Measurements from ENCODE around the gene NR6A1.

NR6A1 gene

DNA sequence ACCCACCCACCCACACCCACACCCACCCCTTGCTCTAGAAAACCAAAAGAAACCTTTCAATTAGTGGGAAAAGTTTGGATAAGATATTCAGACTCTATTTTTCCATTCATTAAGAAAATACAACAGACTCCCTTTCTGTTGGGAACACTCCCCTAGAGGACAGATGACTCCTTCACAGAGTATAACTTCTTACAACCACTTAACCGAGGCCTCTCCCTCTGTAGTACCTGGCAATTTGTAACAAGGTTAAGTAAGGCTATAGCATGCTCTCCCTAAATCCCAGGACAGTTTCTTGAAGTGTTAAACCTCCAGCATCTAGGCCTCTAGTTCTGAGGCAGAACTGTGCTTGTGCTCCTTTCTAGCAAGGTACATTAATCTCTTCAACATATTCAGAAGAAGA, 188.0 kb downstream of the NR6A1 start:
- ATAC-seq, result no peak
- TF ChIP-seq SNAI2 (CRISPR knock-in tag; IDR thresholded peaks at IDR 0.05) (no peak), ZNF565 (CRISPR knock-in tag; conservative IDR thresholded peaks at IDR 0.05; ENCODE audit: low read depth) (no peak), ISL1 (CRISPR knock-in tag; IDR thresholded peaks at IDR 0.05) (no peak), ESRRG (CRISPR knock-in tag; IDR thresholded peaks at IDR 0.05) (no peak)
- TF ChIP-seq, protein P1, sequence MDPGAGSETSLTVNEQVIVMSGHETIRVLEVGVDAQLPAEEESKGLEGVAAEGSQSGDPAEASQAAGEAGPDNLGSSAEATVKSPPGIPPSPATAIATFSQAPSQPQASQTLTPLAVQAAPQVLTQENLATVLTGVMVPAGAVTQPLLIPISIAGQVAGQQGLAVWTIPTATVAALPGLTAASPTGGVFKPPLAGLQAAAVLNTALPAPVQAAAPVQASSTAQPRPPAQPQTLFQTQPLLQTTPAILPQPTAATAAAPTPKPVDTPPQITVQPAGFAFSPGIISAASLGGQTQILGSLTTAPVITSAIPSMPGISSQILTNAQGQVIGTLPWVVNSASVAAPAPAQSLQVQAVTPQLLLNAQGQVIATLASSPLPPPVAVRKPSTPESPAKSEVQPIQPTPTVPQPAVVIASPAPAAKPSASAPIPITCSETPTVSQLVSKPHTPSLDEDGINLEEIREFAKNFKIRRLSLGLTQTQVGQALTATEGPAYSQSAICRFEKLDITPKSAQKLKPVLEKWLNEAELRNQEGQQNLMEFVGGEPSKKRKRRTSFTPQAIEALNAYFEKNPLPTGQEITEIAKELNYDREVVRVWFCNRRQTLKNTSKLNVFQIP (CRISPR knock-in tag; IDR thresholded peaks at IDR 0.05; ENCODE audit: borderline replicate concordance, low read depth), result no peak
- TF ChIP-seq, protein P2, sequence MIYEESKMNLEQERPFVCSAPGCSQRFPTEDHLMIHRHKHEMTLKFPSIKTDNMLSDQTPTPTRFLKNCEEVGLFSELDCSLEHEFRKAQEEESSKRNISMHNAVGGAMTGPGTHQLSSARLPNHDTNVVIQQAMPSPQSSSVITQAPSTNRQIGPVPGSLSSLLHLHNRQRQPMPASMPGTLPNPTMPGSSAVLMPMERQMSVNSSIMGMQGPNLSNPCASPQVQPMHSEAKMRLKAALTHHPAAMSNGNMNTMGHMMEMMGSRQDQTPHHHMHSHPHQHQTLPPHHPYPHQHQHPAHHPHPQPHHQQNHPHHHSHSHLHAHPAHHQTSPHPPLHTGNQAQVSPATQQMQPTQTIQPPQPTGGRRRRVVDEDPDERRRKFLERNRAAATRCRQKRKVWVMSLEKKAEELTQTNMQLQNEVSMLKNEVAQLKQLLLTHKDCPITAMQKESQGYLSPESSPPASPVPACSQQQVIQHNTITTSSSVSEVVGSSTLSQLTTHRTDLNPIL (CRISPR knock-in tag; IDR thresholded peaks at IDR 0.05; ENCODE audit: low read depth), result no peak

DNA sequence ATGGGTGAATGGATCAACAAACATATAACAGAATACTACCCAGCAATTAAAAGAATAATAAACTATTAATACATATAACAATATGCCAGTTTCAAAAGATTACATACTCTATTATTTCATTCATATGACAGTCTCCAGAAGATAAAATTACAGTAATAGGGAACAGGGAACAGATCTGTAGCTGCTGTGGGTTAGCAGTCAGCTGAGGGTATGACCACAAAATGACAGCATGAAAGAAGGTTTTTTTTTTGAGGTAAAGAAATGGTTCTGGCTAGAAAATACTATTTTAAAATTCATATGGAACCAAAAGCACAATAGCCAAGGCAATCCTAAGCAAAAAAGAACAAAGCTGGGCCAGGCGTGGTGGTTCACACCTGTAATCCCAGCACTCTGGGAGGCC, 190.9 kb downstream of the NR6A1 start:
- TF ChIP-seq BACH2 (CRISPR knock-in tag; IDR thresholded peaks at IDR 0.05; ENCODE audit: borderline replicate concordance) (no peak), ZC3H10 (CRISPR knock-in tag; IDR thresholded peaks at IDR 0.05) (no peak), ZFP3 (CRISPR knock-in tag; IDR thresholded peaks at IDR 0.05) (no peak), CSDC2 (CRISPR knock-in tag; IDR thresholded peaks at IDR 0.05) (no peak), ARNTL (CRISPR knock-in tag; IDR thresholded peaks at IDR 0.05; ENCODE audit: borderline replicate concordance, low read depth) (no peak), ZFP30 (CRISPR knock-in tag; IDR thresholded peaks at IDR 0.05) (no peak), CSRNP3 (CRISPR knock-in tag; IDR thresholded peaks at IDR 0.05) (no peak), TOX (CRISPR knock-in tag; IDR thresholded peaks at IDR 0.05; ENCODE audit: borderline replicate concordance) (no peak), ZNF565 (CRISPR knock-in tag; conservative IDR thresholded peaks at IDR 0.05; ENCODE audit: low read depth) (no peak), TCF4 (CRISPR knock-in tag; IDR thresholded peaks at IDR 0.05; ENCODE audit: borderline replicate concordance) (no peak), ISL1 (CRISPR knock-in tag; IDR thresholded peaks at IDR 0.05) (no peak), PPARA (CRISPR knock-in tag; IDR thresholded peaks at IDR 0.05; ENCODE audit: borderline replicate concordance) (no peak), ZNF70 (CRISPR knock-in tag; IDR thresholded peaks at IDR 0.05) (no peak), ZNF8 (CRISPR knock-in tag; IDR thresholded peaks at IDR 0.05) (no peak)
- TF ChIP-seq, protein P1 (CRISPR knock-in tag; IDR thresholded peaks at IDR 0.05; ENCODE audit: borderline replicate concordance, low read depth), result no peak
- TF ChIP-seq, protein P2 (CRISPR knock-in tag; IDR thresholded peaks at IDR 0.05; ENCODE audit: low read depth), result no peak
- no peak for ATAC-seq

GRCh38 chr9:124576751-124577150, 194.4 kb downstream of the NR6A1 start:
- ATAC-seq, result no peak
- no peak for TF ChIP-seq CSDC2 (CRISPR knock-in tag; IDR thresholded peaks at IDR 0.05)
- TF ChIP-seq BACH2 (CRISPR knock-in tag; IDR thresholded peaks at IDR 0.05; ENCODE audit: borderline replicate concordance), result no peak
- no peak for TF ChIP-seq SNAI2 (CRISPR knock-in tag; IDR thresholded peaks at IDR 0.05)
- no peak for TF ChIP-seq ZNF70 (CRISPR knock-in tag; IDR thresholded peaks at IDR 0.05)
- TF ChIP-seq OSR1 (CRISPR knock-in tag; IDR thresholded peaks at IDR 0.05), result no peak
- no peak for TF ChIP-seq RARB (CRISPR knock-in tag; IDR thresholded peaks at IDR 0.05)
- TF ChIP-seq, protein P3, sequence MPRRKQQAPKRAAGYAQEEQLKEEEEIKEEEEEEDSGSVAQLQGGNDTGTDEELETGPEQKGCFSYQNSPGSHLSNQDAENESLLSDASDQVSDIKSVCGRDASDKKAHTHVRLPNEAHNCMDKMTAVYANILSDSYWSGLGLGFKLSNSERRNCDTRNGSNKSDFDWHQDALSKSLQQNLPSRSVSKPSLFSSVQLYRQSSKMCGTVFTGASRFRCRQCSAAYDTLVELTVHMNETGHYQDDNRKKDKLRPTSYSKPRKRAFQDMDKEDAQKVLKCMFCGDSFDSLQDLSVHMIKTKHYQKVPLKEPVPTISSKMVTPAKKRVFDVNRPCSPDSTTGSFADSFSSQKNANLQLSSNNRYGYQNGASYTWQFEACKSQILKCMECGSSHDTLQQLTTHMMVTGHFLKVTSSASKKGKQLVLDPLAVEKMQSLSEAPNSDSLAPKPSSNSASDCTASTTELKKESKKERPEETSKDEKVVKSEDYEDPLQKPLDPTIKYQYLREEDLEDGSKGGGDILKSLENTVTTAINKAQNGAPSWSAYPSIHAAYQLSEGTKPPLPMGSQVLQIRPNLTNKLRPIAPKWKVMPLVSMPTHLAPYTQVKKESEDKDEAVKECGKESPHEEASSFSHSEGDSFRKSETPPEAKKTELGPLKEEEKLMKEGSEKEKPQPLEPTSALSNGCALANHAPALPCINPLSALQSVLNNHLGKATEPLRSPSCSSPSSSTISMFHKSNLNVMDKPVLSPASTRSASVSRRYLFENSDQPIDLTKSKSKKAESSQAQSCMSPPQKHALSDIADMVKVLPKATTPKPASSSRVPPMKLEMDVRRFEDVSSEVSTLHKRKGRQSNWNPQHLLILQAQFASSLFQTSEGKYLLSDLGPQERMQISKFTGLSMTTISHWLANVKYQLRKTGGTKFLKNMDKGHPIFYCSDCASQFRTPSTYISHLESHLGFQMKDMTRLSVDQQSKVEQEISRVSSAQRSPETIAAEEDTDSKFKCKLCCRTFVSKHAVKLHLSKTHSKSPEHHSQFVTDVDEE (CRISPR knock-in tag; IDR thresholded peaks at IDR 0.05), result no peak
- no peak for TF ChIP-seq TCF4 (CRISPR knock-in tag; IDR thresholded peaks at IDR 0.05; ENCODE audit: borderline replicate concordance)
- no peak for TF ChIP-seq GLIS3 (CRISPR knock-in tag; IDR thresholded peaks at IDR 0.05)

Measured in SK-N-SH treated with all-trans-retinoic acid at 6 μM for 48 hours (cell line).